ENCODE measurements around the gene GRAMD1C.
"Not testable (repeated sequence)": the region's sequence is repeated elsewhere in the genome, so short reads cannot be mapped to it uniquely, and the experiment has no call there.

The GRAMD1C gene

GRCh38 chr3:113828600-113828999 is 10.0 kb upstream of the GRAMD1C start:
- no peaks in the 10 kb centered on the region for H3K9me3 ChIP-seq (ENCODE audit: control insufficient read depth in 2 of 2, low read length in 2 of 2)
- H3K27ac ChIP-seq (ENCODE audit: low read depth in 2 of 2, low read length in 2 of 2): no peak overlapping the region
- H3K4me3 ChIP-seq (ENCODE audit: low read length in 2 of 2): no peak overlapping the region
- no peaks in the 10 kb centered on the region for H3K36me3 ChIP-seq (ENCODE audit: control insufficient read depth in 2 of 2, insufficient read depth in 2 of 2, low read length in 2 of 2)
- H3K27me3 ChIP-seq (ENCODE audit: control insufficient read depth in 2 of 2, insufficient read depth in 2 of 2, low read length in 2 of 2): no peaks in the 10 kb centered on the region
- no peak overlapping the region for H3K9ac ChIP-seq (ENCODE audit: low read depth in 1 of 2, low read length in 2 of 2)
- no peaks in the 10 kb centered on the region for H3K4me1 ChIP-seq (ENCODE audit: control insufficient read depth in 2 of 2, insufficient read depth in 2 of 2, low read length in 2 of 2)

GRCh38 chr3:113829576-113830354 is 8.8 kb upstream of the GRAMD1C start:
- Histone ChIP-seq H3K9me3 (ENCODE audit: control insufficient read depth in 2 of 2, low read length in 2 of 2) (no peaks in the 10 kb centered on the region), H3K27ac (ENCODE audit: low read depth in 2 of 2, low read length in 2 of 2) (no peak overlapping the region), H3K36me3 (ENCODE audit: control insufficient read depth in 2 of 2, insufficient read depth in 2 of 2, low read length in 2 of 2) (no peaks in the 10 kb centered on the region), H3K4me3 (ENCODE audit: low read length in 2 of 2) (no peak overlapping the region), H3K9ac (ENCODE audit: low read depth in 1 of 2, low read length in 2 of 2) (no peak overlapping the region), H3K4me1 (ENCODE audit: control insufficient read depth in 2 of 2, insufficient read depth in 2 of 2, low read length in 2 of 2) (no peaks in the 10 kb centered on the region), H3K27me3 (ENCODE audit: control insufficient read depth in 2 of 2, insufficient read depth in 2 of 2, low read length in 2 of 2) (no peaks in the 10 kb centered on the region)

- Histone ChIP-seq H3K4me3 (ENCODE audit: low read length in 2 of 2) (no peak overlapping the region), H3K9ac (ENCODE audit: low read depth in 1 of 2, low read length in 2 of 2) (no peak overlapping the region), H3K4me1 (ENCODE audit: control insufficient read depth in 2 of 2, insufficient read depth in 2 of 2, low read length in 2 of 2) (no peaks in the 10 kb centered on the region), H3K9me3 (ENCODE audit: control insufficient read depth in 2 of 2, low read length in 2 of 2) (no peaks in the 10 kb centered on the region), H3K27me3 (ENCODE audit: control insufficient read depth in 2 of 2, insufficient read depth in 2 of 2, low read length in 2 of 2) (no peaks in the 10 kb centered on the region), H3K36me3 (ENCODE audit: control insufficient read depth in 2 of 2, insufficient read depth in 2 of 2, low read length in 2 of 2) (no peaks in the 10 kb centered on the region), H3K27ac (ENCODE audit: low read depth in 2 of 2, low read length in 2 of 2) (no peak overlapping the region)
Observed at GRCh38 chr3:113831103-113831355, 7.6 kb upstream of the GRAMD1C start.

- Histone ChIP-seq H3K27ac (ENCODE audit: low read depth in 2 of 2, low read length in 2 of 2) (no peak overlapping the region), H3K9me3 (ENCODE audit: control insufficient read depth in 2 of 2, low read length in 2 of 2) (no peaks in the 10 kb centered on the region), H3K36me3 (ENCODE audit: control insufficient read depth in 2 of 2, insufficient read depth in 2 of 2, low read length in 2 of 2) (no peaks in the 10 kb centered on the region)
Observed at GRCh38 chr3:113832477-113833164, 6.0 kb upstream of the GRAMD1C start.

DNA sequence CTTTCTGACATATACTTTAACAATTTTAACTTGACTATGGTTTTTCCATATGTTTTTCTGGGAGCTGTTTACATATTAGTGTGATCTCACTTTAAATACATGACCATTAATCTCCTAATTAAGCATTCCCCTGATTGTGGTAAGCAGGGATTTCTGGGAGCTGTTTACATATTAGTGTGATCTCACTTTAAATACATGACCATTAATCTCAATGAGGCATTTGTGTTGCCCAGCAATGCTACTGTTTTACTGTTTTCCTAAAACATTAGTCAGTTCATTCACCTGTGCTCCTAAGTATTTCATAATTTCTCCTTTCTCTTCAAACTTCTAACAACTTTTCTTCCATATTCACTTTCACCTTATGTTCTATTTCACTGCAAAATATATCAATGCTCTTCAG is 3.6 kb upstream of the GRAMD1C start:
- Histone ChIP-seq H3K27ac (ENCODE audit: low read depth in 2 of 2, low read length in 2 of 2) (no peak overlapping the region), H3K4me3 (ENCODE audit: low read length in 2 of 2) (no peak overlapping the region), H3K36me3 (ENCODE audit: control insufficient read depth in 2 of 2, insufficient read depth in 2 of 2, low read length in 2 of 2) (no peaks in the 10 kb centered on the region), H3K4me1 (ENCODE audit: control insufficient read depth in 2 of 2, insufficient read depth in 2 of 2, low read length in 2 of 2) (peaks cover 5% of the 10 kb centered on the region in 2 donors), H3K9me3 (ENCODE audit: control insufficient read depth in 2 of 2, low read length in 2 of 2) (no peaks in the 10 kb centered on the region), H3K9ac (ENCODE audit: low read depth in 1 of 2, low read length in 2 of 2) (no peak overlapping the region), H3K27me3 (ENCODE audit: control insufficient read depth in 2 of 2, insufficient read depth in 2 of 2, low read length in 2 of 2) (no peaks in the 10 kb centered on the region)

More at GRCh38 chr3:113832477-113833164, 6.0 kb upstream of the GRAMD1C start:
- no peaks in the 10 kb centered on the region for H3K4me1 ChIP-seq (ENCODE audit: control insufficient read depth in 2 of 2, insufficient read depth in 2 of 2, low read length in 2 of 2)
- no peak overlapping the region for H3K4me3 ChIP-seq (ENCODE audit: low read length in 2 of 2)
- H3K27me3 ChIP-seq (ENCODE audit: control insufficient read depth in 2 of 2, insufficient read depth in 2 of 2, low read length in 2 of 2): no peaks in the 10 kb centered on the region
- no peak overlapping the region for H3K9ac ChIP-seq (ENCODE audit: low read depth in 1 of 2, low read length in 2 of 2)

- no peaks in the 10 kb centered on the region for H3K36me3 ChIP-seq (ENCODE audit: control insufficient read depth in 2 of 2, insufficient read depth in 2 of 2, low read length in 2 of 2)
- H3K4me3 ChIP-seq (ENCODE audit: low read length in 2 of 2): peak overlapping the region; percentile 88 to 91
- H3K9me3 ChIP-seq (ENCODE audit: control insufficient read depth in 2 of 2, low read length in 2 of 2): no peaks in the 10 kb centered on the region
- H3K27ac ChIP-seq (ENCODE audit: low read depth in 2 of 2, low read length in 2 of 2): no peak overlapping the region
- no peaks in the 10 kb centered on the region for H3K27me3 ChIP-seq (ENCODE audit: control insufficient read depth in 2 of 2, insufficient read depth in 2 of 2, low read length in 2 of 2)
- peaks cover 5% of the 10 kb centered on the region in 2 donors for H3K4me1 ChIP-seq (ENCODE audit: control insufficient read depth in 2 of 2, insufficient read depth in 2 of 2, low read length in 2 of 2)
- H3K9ac ChIP-seq (ENCODE audit: low read depth in 1 of 2, low read length in 2 of 2): peak overlapping the region in 1 of 2 donors; percentile 79
Observed at GRCh38 chr3:113839551-113839950, 963 bp downstream of the GRAMD1C start.

DNA sequence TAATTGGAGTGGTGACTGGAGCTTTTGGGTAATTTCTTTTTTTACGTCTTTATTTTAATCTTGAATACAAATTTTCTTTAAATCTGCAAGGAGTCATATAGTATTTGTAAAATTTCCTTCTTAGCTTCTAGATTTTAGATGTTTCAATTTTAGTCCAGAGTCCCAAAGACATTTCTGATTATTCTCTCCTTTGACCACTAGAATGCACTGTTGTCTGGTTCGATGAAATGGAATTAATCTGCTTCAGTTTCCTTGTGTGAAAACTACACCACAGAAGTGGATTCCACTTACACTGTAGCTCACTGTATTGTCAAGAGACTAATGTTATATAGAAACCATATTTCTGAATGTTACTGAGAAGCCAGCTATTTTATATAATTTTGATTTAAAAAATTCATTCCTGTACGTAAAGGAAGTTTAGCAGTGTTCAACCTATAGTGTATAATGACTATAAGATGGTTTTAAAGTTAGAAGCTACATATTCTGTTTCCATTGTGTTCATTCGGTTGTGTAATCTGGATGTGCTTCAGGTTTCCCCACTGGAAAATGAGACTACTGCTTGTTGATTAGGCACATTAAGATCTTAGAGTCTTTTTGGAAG is 6.1 kb downstream of the GRAMD1C start:
- peaks cover 0 to 8% of the 10 kb centered on the region in 2 donors for H3K4me1 ChIP-seq (ENCODE audit: control insufficient read depth in 2 of 2, insufficient read depth in 2 of 2, low read length in 2 of 2)
- no peaks in the 10 kb centered on the region for H3K36me3 ChIP-seq (ENCODE audit: control insufficient read depth in 2 of 2, insufficient read depth in 2 of 2, low read length in 2 of 2)
- no peak overlapping the region for H3K9ac ChIP-seq (ENCODE audit: low read depth in 1 of 2, low read length in 2 of 2)

GRCh38 chr3:113847247-113847646 is 8.7 kb downstream of the GRAMD1C start:
- H3K9me3 ChIP-seq (ENCODE audit: control insufficient read depth in 2 of 2, low read length in 2 of 2): no peaks in the 10 kb centered on the region
- H3K4me1 ChIP-seq (ENCODE audit: control insufficient read depth in 2 of 2, insufficient read depth in 2 of 2, low read length in 2 of 2): peaks cover 0 to 8% of the 10 kb centered on the region in 2 donors
- peak overlapping the region; percentile 13 to 78 for H3K27ac ChIP-seq (ENCODE audit: low read depth in 2 of 2, low read length in 2 of 2)
- no peak overlapping the region for H3K4me3 ChIP-seq (ENCODE audit: low read length in 2 of 2)
- H3K36me3 ChIP-seq (ENCODE audit: control insufficient read depth in 2 of 2, insufficient read depth in 2 of 2, low read length in 2 of 2): no peaks in the 10 kb centered on the region
- no peaks in the 10 kb centered on the region for H3K27me3 ChIP-seq (ENCODE audit: control insufficient read depth in 2 of 2, insufficient read depth in 2 of 2, low read length in 2 of 2)
- no peak overlapping the region for H3K9ac ChIP-seq (ENCODE audit: low read depth in 1 of 2, low read length in 2 of 2)

More for the DNA sequence above, 6.1 kb downstream of the GRAMD1C start:
- Histone ChIP-seq H3K27me3 (ENCODE audit: control insufficient read depth in 2 of 2, insufficient read depth in 2 of 2, low read length in 2 of 2) (no peaks in the 10 kb centered on the region), H3K27ac (ENCODE audit: low read depth in 2 of 2, low read length in 2 of 2) (no peak overlapping the region), H3K4me3 (ENCODE audit: low read length in 2 of 2) (no peak overlapping the region), H3K9me3 (ENCODE audit: control insufficient read depth in 2 of 2, low read length in 2 of 2) (no peaks in the 10 kb centered on the region)

DNA sequence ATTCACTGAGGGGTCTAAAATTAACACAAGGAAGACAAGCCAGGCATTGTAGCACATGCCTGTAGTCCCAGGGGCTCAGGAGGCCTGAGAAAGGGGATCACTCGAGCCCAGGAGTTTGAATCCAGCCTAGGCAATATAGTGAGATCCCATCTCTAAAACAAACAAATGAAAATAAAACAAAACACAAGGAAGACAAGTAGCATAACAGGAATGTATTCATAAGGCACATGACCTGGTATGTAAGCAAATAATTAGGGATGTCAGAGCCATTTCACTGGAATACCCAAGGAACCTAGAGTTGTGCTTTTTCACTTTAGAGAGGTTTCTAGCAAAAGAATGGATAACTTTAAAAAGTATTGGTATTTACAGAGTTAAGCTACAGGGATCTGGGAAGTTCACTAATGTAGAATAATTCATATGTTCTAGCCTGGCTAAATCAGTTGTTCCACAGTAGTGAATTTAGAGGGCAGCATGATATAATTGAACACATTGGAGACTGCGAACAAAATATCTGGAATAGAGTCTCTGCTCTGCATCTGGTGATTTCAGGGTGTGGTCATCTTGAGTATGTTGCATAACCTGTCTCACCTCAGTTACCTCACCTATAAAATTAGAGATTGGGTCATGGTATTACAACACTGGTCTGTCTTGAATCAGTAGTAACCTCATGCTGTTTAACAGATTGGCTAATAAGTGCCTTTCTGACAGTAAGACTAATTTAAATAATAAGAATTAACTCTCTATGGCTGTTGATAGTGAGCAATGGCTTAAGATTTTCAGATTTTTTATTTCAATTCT is 9.3 kb downstream of the GRAMD1C start:
- H3K27ac ChIP-seq (ENCODE audit: low read depth in 2 of 2, low read length in 2 of 2): peak overlapping the region; percentile 13 to 78
- H3K27me3 ChIP-seq (ENCODE audit: control insufficient read depth in 2 of 2, insufficient read depth in 2 of 2, low read length in 2 of 2): no peaks in the 10 kb centered on the region
- H3K9ac ChIP-seq (ENCODE audit: low read depth in 1 of 2, low read length in 2 of 2): no peak overlapping the region

DNA sequence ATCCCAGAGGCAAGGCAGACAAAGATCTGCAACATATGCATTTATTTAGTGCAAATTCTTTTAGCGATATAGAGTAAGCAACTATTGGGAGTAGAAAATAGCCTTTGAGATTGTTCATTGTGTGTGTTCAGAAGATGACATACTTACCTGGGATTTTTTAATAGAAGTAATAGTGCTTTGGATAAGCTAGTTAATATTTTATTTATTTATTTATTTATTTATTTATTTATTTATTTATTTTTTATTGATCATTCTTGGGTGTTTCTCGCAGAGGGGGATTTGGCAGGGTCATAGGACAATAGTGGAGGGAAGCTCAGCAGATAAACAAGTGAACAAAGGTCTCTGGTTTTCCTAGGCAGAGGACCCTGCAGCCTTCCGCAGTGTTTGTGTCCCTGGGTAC is 10.5 kb downstream of the GRAMD1C start:
- H3K4me1 ChIP-seq (ENCODE audit: control insufficient read depth in 2 of 2, insufficient read depth in 2 of 2, low read length in 2 of 2); H3K27ac ChIP-seq (ENCODE audit: low read depth in 2 of 2, low read length in 2 of 2); H3K36me3 ChIP-seq (ENCODE audit: control insufficient read depth in 2 of 2, insufficient read depth in 2 of 2, low read length in 2 of 2); H3K9ac ChIP-seq (ENCODE audit: low read depth in 1 of 2, low read length in 2 of 2); H3K4me3 ChIP-seq (ENCODE audit: low read length in 2 of 2); H3K9me3 ChIP-seq (ENCODE audit: control insufficient read depth in 2 of 2, low read length in 2 of 2); H3K27me3 ChIP-seq (ENCODE audit: control insufficient read depth in 2 of 2, insufficient read depth in 2 of 2, low read length in 2 of 2): not testable (repeated sequence)

More for the DNA sequence above, 9.3 kb downstream of the GRAMD1C start:
- Histone ChIP-seq H3K4me1 (ENCODE audit: control insufficient read depth in 2 of 2, insufficient read depth in 2 of 2, low read length in 2 of 2) (peaks cover 0 to 8% of the 10 kb centered on the region in 2 donors), H3K4me3 (ENCODE audit: low read length in 2 of 2) (no peak overlapping the region), H3K9me3 (ENCODE audit: control insufficient read depth in 2 of 2, low read length in 2 of 2) (no peaks in the 10 kb centered on the region), H3K36me3 (ENCODE audit: control insufficient read depth in 2 of 2, insufficient read depth in 2 of 2, low read length in 2 of 2) (no peaks in the 10 kb centered on the region)
